HepG2 (cell line): ENCODE results near the gene AIDA. TPM values are rescaled to one million over a fixed set of nuclear protein-coding genes. Genes with fewer than 3 reads are reported as not detected.

Experiments used
- ATAC-seq: fragments of 200-7000 bp; cut with Tn5 transposase; 3 replicates; pipeline ENCODE4 v1.9.1; 2020; ENCODE audit warnings: mild to moderate bottlenecking, moderate library complexity
- BruUV-seq: library from RNA; stranded (reverse); fragments of 400-500 nt; replicated peaks from 2 replicates; lab custom pipeline; 2021; lab: Mats Ljungman, UMichigan
- CTCF ChIA-PET: fragments of 300-600 bp; formaldehyde crosslinking; extraction: SDS; loops from one replicate; lab custom pipeline; 2021; ENCODE audit warnings: low total read pairs, inconsistent platforms, low intra/inter-chr PET ratio; lab: Yijun Ruan, JAX
- POLR2A ChIA-PET: fragments of 350-600 bp; sonication (Branson Sonifier 250); formaldehyde crosslinking; loops from one replicate; lab custom pipeline; 2020; ENCODE audit warnings: antibody characterized with exemption, inconsistent platforms; lab: Yijun Ruan, JAX
- DNase-seq: peaks from one replicate; pipeline ENCODE4 v3.0.0-alpha.2; 2015; ENCODE audit warnings: low spot score
- FAIRE-seq: peaks from 3 replicates; lab custom pipeline; 2011; peaks lifted over from hg19 to GRCh38; lab: Jason Lieb, UNC
- H2AFZ ChIP-seq: one replicate; pipeline ENCODE4 v1.6.1; 2011; ENCODE audit warnings: low read length, inconsistent platforms
- H3K27ac ChIP-seq: fragments of 300-600 bp; 3 replicates; pipeline ENCODE4 v1.8.0; 2011; ENCODE audit warnings: mixed run types, mild to moderate bottlenecking, mixed read lengths, low read length, inconsistent platforms; ENCODE audit not compliant: insufficient read depth; ENCODE audit errors: extremely low read length
- H3K27me3 ChIP-seq, 2 experiments: fragments of 200-600 bp in 1 of 2; 2 replicates in 1 of 2; 3 replicates in 1 of 2; pipeline versions ENCODE4 v1.6.0 to v1.8.0; 2011; ENCODE audit warnings: low read length in 2 of 2, mild to moderate bottlenecking in 2 of 2, moderate library complexity in 2 of 2, inconsistent platforms in 1 of 2; ENCODE audit not compliant: insufficient read depth in 2 of 2, control insufficient read depth in 1 of 2
- H3K36me3 ChIP-seq, 2 experiments: fragments of 200-600 bp in 1 of 2; replicated peaks in 1 of 2; 2 replicates in 1 of 2; 3 replicates in 1 of 2; pipeline versions ENCODE4 v1.5.1 to v1.8.0; 2011; ENCODE audit warnings: low read length in 2 of 2, inconsistent platforms in 1 of 2; ENCODE audit not compliant: insufficient read depth in 2 of 2, control insufficient read depth in 1 of 2
- H3K4me1 ChIP-seq: 2 replicates; pipeline ENCODE4 v1.5.1; 2012; ENCODE audit warnings: low read length, inconsistent platforms; ENCODE audit not compliant: insufficient read depth
- H3K4me2 ChIP-seq: 2 replicates; pipeline ENCODE4 v1.6.0; 2011; ENCODE audit warnings: low read depth, low read length, inconsistent platforms
- H3K4me3 ChIP-seq, 3 experiments: fragments of 200-600 bp in 1 of 3; sonication (generic), shearing (Covaris generic) in 1 of 3; replicated peaks in 1 of 3; 2 replicates each; pipeline ENCODE4 v1.5.1; 2011 to 2016; ENCODE audit warnings: low read length in 3 of 3, inconsistent platforms in 2 of 3, low read depth in 2 of 3, mild to moderate bottlenecking in 2 of 3, control low read depth in 1 of 3, mixed read lengths in 1 of 3; ENCODE audit not compliant: insufficient read depth in 1 of 3
- H3K79me2 ChIP-seq: one replicate; pipeline ENCODE4 v1.6.1; 2011; ENCODE audit warnings: low read length, inconsistent platforms; ENCODE audit not compliant: insufficient read depth
- H3K9ac ChIP-seq: 2 replicates; pipeline ENCODE4 v1.6.0; 2011; ENCODE audit warnings: mild to moderate bottlenecking, low read depth, low read length, inconsistent platforms; ENCODE audit not compliant: insufficient read depth
- H3K9me3 ChIP-seq: 2 replicates; pipeline ENCODE4 v1.5.1; 2012; ENCODE audit warnings: mild to moderate bottlenecking, low read length
- H4K20me1 ChIP-seq: 2 replicates; pipeline ENCODE4 v1.6.0; 2011; ENCODE audit warnings: inconsistent platforms, mild to moderate bottlenecking, low read length, moderate library complexity; ENCODE audit not compliant: insufficient read depth
- DBP ChIP-seq: sonication (generic); formaldehyde crosslinking; IDR thresholded peaks from 2 replicates; pipeline ENCODE4 v1.4.0; 2020; ENCODE audit warnings: missing genetic modification reagents; ENCODE audit errors: not compliant biosample characterization
- DPF2 ChIP-seq: sonication (generic); formaldehyde crosslinking; IDR thresholded peaks from 2 replicates; pipeline ENCODE4 v1.4.0; 2020; ENCODE audit warnings: mild to moderate bottlenecking, low read depth, missing genetic modification reagents, borderline replicate concordance
- RNF219 ChIP-seq: sonication (generic); formaldehyde crosslinking; IDR thresholded peaks from 2 replicates; pipeline ENCODE4 v1.5.0; 2020; ENCODE audit warnings: mild to moderate bottlenecking, missing genetic modification reagents
- SMARCE1 ChIP-seq: fragments of 450-650 bp; IDR thresholded peaks from 2 replicates; pipeline ENCODE4 v1.6.1; 2017; ENCODE audit warnings: borderline replicate concordance
- TCF12 ChIP-seq, 2 experiments: fragments of 450-650 bp in 1 of 2; sonication (generic) in 1 of 2; formaldehyde crosslinking in 1 of 2; IDR thresholded peaks; 2 replicates each; pipeline versions ENCODE4 v1.6.1 to v1.8.0; 2017 to 2022; ENCODE audit warnings: antibody characterized with exemption in 1 of 2, mild to moderate bottlenecking in 1 of 2, missing genetic modification reagents in 1 of 2, moderate library complexity in 1 of 2
- ZKSCAN8 ChIP-seq: IDR thresholded peaks from 2 replicates; pipeline ENCODE4 v1.6.1; 2016; ENCODE audit warnings: borderline replicate concordance, missing genetic modification reagents, missing compliant biosample characterization
- ZNF121 ChIP-seq: sonication (generic); formaldehyde crosslinking; IDR thresholded peaks from 2 replicates; pipeline ENCODE4 v1.5.0; 2020; ENCODE audit warnings: mild to moderate bottlenecking, missing genetic modification reagents
- ZNF383 ChIP-seq: sonication (generic); formaldehyde crosslinking; IDR thresholded peaks from 2 replicates; pipeline ENCODE4 v1.4.0; 2020; ENCODE audit warnings: missing genetic modification reagents, mild to moderate bottlenecking, borderline replicate concordance
- ZNF510 ChIP-seq: sonication (generic); formaldehyde crosslinking; IDR thresholded peaks from 2 replicates; pipeline ENCODE4 v1.4.0; 2020; ENCODE audit warnings: low read depth, mild to moderate bottlenecking, missing genetic modification reagents
- ZNF766 ChIP-seq: sonication (generic); formaldehyde crosslinking; IDR thresholded peaks from 2 replicates; pipeline ENCODE4 v1.5.0; 2020; ENCODE audit warnings: missing genetic modification reagents, borderline replicate concordance
- WGBS: methylation state at CpG from one replicate; pipeline ENCODE4 v1.1.6; 2017; ENCODE audit warnings: low lambda C conversion rate; 5-methylcytosine and 5-hydroxymethylcytosine counted together
- in situ Hi-C: cut with HindIII; loops from 2 replicates; pipeline ENCODE4 v1.10.0; 2017; ENCODE audit warnings: low pct_unique_long_range_greater_than_20kb; ENCODE audit not compliant: extremely low pct_ligation_motif_present
- intact Hi-C: fragments of 100-400 bp; cut with micrococcal nuclease; formaldehyde crosslinking; loops from one replicate; pipeline ENCODE4 v1.10.0; 2022; ENCODE audit not compliant: unreplicated experiment
- polyA plus RNA-seq, 8 experiments: library from polyadenylated mRNA; depleted of rRNA in 3 of 8; stranded (reverse) in 7 of 8; unstranded in 1 of 8; fragments of >200 nt; fragmentation: Illumina TruSeq in 4 of 8; extraction: Trizol in 4 of 8; gene quantifications; 2 replicates each; pipeline versions ENCODE4 v1.2.1 to v1.2.3, GENCODE V29; 2011 to 2016; ENCODE audit warnings: low read depth in 4 of 8, missing spikeins in 1 of 8, mixed read lengths in 1 of 8; ENCODE audit not compliant: insufficient read depth in 1 of 8
- total RNA-seq, 5 experiments: library from RNA; depleted of rRNA; stranded (reverse); fragments of >200 nt; fragmentation: Illumina TruSeq; extraction: Trizol; gene quantifications; 2 replicates each; pipeline ENCODE4 v1.2.3, GENCODE V29; 2016; ENCODE audit warnings: low read depth in 1 of 5
- TF ChIP-seq, protein P1 (sequence below): sonication (generic); formaldehyde crosslinking; IDR thresholded peaks from 2 replicates; pipeline ENCODE4 v1.4.0; 2020; ENCODE audit warnings: mild to moderate bottlenecking, low read depth, missing genetic modification reagents
- TF ChIP-seq, protein P2 (sequence below): sonication (generic); formaldehyde crosslinking; IDR thresholded peaks from 2 replicates; pipeline ENCODE4 v1.4.0; 2020; ENCODE audit warnings: missing genetic modification reagents

AIDA gene
- total and polyA plus RNA-seq, 2 of the 13 experiments (the other 11 are each of a cell fraction or from before 2014, with no cell fraction given) = 17.5 to 35.4 TPM

- Histone ChIP-seq H3K9ac (no peak overlapping the region), H4K20me1 (no peaks in the 10 kb centered on the region), H2AFZ (no peak overlapping the region), H3K4me2 (no peak overlapping the region), H3K79me2 (no peaks in the 10 kb centered on the region), H3K27ac (no peak overlapping the region), H3K36me3 (peaks cover 6 to 44% of the 10 kb centered on the region in 2 experiments), H3K4me3 (no peak overlapping the region), H3K4me1 (peaks cover 7% of the 10 kb centered on the region), H3K27me3 (no peaks in the 10 kb centered on the region), H3K9me3 (no peaks in the 10 kb centered on the region)
- intact Hi-C loops = no loop called here
- POLR2A ChIA-PET = no interaction called here
- in situ Hi-C loops = no loop called here
- BruUV-seq = no TSS peak
- ATAC-seq (no peak), DNase-seq (no peak), FAIRE-seq (no peak)
- CTCF ChIA-PET = no interaction called here
- WGBS = 92% methylated on average over 1 of the region's 1 CpG
- TF ChIP-seq TCF12 (IDR thresholded peaks at IDR 0.05) (no peak), TCF12 (CRISPR knock-in tag; IDR thresholded peaks at IDR 0.05) (no peak), RNF219 (CRISPR knock-in tag) (no peak), DBP (no peak), ZKSCAN8 (CRISPR knock-in tag) (no peak), SMARCE1 (no peak), DPF2 (CRISPR knock-in tag) (no peak), ZNF121 (CRISPR knock-in tag) (no peak), ZNF510 (no peak), ZNF766 (no peak), ZNF383 (no peak)
- TF ChIP-seq, protein P1, sequence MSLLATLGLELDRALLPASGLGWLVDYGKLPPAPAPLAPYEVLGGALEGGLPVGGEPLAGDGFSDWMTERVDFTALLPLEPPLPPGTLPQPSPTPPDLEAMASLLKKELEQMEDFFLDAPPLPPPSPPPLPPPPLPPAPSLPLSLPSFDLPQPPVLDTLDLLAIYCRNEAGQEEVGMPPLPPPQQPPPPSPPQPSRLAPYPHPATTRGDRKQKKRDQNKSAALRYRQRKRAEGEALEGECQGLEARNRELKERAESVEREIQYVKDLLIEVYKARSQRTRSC (CRISPR knock-in tag) = no peak
- TF ChIP-seq, protein P2, sequence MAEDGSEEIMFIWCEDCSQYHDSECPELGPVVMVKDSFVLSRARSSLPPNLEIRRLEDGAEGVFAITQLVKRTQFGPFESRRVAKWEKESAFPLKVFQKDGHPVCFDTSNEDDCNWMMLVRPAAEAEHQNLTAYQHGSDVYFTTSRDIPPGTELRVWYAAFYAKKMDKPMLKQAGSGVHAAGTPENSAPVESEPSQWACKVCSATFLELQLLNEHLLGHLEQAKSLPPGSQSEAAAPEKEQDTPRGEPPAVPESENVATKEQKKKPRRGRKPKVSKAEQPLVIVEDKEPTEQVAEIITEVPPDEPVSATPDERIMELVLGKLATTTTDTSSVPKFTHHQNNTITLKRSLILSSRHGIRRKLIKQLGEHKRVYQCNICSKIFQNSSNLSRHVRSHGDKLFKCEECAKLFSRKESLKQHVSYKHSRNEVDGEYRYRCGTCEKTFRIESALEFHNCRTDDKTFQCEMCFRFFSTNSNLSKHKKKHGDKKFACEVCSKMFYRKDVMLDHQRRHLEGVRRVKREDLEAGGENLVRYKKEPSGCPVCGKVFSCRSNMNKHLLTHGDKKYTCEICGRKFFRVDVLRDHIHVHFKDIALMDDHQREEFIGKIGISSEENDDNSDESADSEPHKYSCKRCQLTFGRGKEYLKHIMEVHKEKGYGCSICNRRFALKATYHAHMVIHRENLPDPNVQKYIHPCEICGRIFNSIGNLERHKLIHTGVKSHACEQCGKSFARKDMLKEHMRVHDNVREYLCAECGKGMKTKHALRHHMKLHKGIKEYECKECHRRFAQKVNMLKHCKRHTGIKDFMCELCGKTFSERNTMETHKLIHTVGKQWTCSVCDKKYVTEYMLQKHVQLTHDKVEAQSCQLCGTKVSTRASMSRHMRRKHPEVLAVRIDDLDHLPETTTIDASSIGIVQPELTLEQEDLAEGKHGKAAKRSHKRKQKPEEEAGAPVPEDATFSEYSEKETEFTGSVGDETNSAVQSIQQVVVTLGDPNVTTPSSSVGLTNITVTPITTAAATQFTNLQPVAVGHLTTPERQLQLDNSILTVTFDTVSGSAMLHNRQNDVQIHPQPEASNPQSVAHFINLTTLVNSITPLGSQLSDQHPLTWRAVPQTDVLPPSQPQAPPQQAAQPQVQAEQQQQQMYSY (CRISPR knock-in tag) = no peak
Measured at GRCh38 chr1:222670110-222670509, 42.2 kb downstream of the AIDA start.
